Ureter (tissue), 1 donor: Measurements from ENCODE around the gene SPSB2. TPM values are rescaled to one million over a fixed set of nuclear protein-coding genes. Genes with fewer than 3 reads are reported as not detected.

Experiments
- DNase-seq: peaks from one replicate; pipeline ENCODE4 v3.0.0-alpha.2; 2020; ENCODE audit warnings: low spot score
- total RNA-seq: library from RNA; stranded (reverse); gene quantifications from one replicate; pipeline ENCODE4 v1.2.4, GENCODE V29; 2023
- donor health status: DM: yes; HTN: yes; CAD: no.

The SPSB2 gene
- total RNA-seq, 1 donor from 2014 or later: 9.9 TPM

GRCh38 chr12:6851153-6851920, 21.8 kb downstream of the SPSB2 start, which contains the start of gene CDCA3:
Gene CDCA3 (minus strand): TSS chr12:6851286. CDS start chr12:6850952, 334 bp downstream.
- DNase-seq: peak; percentile 97

GRCh38 chr12:6850796-6851152, 22.3 kb downstream of the SPSB2 start:
- DNase-seq: no peak

- no peak for DNase-seq
Observed at GRCh38 chr12:6849976-6850560, 23.0 kb downstream of the SPSB2 start.

GRCh38 chr12:6849427-6849826, 23.7 kb downstream of the SPSB2 start:
- no peak for DNase-seq

- no peak for DNase-seq
Observed at GRCh38 chr12:6847676-6848075, 25.4 kb downstream of the SPSB2 start.

GRCh38 chr12:6846316-6846869, 26.7 kb downstream of the SPSB2 start:
- no peak for DNase-seq

- DNase-seq: no peak
Observed at GRCh38 chr12:6845395-6845794, 27.7 kb downstream of the SPSB2 start.

- DNase-seq: no peak
Observed at GRCh38 chr12:6843118-6843902, 29.8 kb downstream of the SPSB2 start.

- no peak for DNase-seq
Observed at GRCh38 chr12:6842075-6842474, 31.0 kb downstream of the SPSB2 start.

GRCh38 chr12:6840761-6841515, 32.2 kb downstream of the SPSB2 start, which contains the start of gene GNB3:
Gene GNB3 (plus strand): TSS chr12:6840925. CDS start chr12:6841288, 363 bp downstream.
- DNase-seq: no peak

GRCh38 chr12:6840330-6840729, 32.8 kb downstream of the SPSB2 start:
- no peak for DNase-seq

- DNase-seq: no peak
Observed at GRCh38 chr12:6839482-6840201, 33.5 kb downstream of the SPSB2 start.

- DNase-seq: no peak
Observed at GRCh38 chr12:6838854-6839253, 34.2 kb downstream of the SPSB2 start.

- DNase-seq: no peak
Observed at GRCh38 chr12:6837370-6838060, 35.6 kb downstream of the SPSB2 start.

- DNase-seq: no peak
Observed at GRCh38 chr12:6836851-6837250, 36.3 kb downstream of the SPSB2 start.

GRCh38 chr12:6834873-6835272, 38.2 kb downstream of the SPSB2 start:
- DNase-seq: no peak

- no peak for DNase-seq
Observed at GRCh38 chr12:6834254-6834653, 38.8 kb downstream of the SPSB2 start.

GRCh38 chr12:6833189-6833890, 39.8 kb downstream of the SPSB2 start:
- no peak for DNase-seq

- DNase-seq: no peak
Observed at GRCh38 chr12:6832125-6832524, 41.0 kb downstream of the SPSB2 start.
